Measurements from ENCODE around the gene STEAP4.

DNA sequence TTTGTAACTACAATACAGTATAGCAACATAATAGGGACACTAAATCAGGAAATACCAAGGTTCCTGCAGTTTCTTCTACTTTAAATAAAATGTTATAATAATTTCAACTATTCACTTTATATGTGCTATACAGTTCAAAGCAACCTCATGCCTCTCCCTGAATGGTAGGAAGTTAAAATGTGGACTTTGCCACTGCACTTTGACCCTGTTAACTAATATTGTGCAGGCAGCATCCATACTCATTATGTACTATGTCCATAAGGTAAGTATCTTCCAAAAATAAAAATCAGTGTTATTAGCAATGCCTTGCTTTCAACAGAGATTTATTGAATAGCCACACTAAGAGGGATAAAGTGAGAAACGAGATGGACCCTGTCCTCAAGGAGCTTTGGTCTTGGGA is 4.8 kb downstream of the STEAP4 start:
- TF ChIP-seq IRF2 (CRISPR knock-in tag; IDR thresholded peaks at IDR 0.05) (no peak), CTCF (CRISPR knock-in tag; IDR thresholded peaks at IDR 0.05) (no peak), NFE2L2 (IDR thresholded peaks at IDR 0.05; ENCODE audit: low read length) (no peak), KDM1A (CRISPR knock-in tag; IDR thresholded peaks at IDR 0.05) (no peak), ZNF274 (CRISPR knock-in tag; IDR thresholded peaks at IDR 0.05) (no peak), GLMP (CRISPR knock-in tag; IDR thresholded peaks at IDR 0.05; ENCODE audit: borderline replicate concordance) (no peak)
